BJ (cell line): Measurements from ENCODE around the gene JPT2. TPM values are rescaled to one million over a fixed set of nuclear protein-coding genes. Genes with fewer than 3 reads are reported as not detected.

ENCODE experiments used
- CTCF ChIA-PET: fragments of 350-600 bp; formaldehyde crosslinking; extraction: SDS; loops from one replicate; lab custom pipeline; 2021; ENCODE audit warnings: antibody characterized with exemption, inconsistent platforms; lab: Yijun Ruan, JAX
- POLR2A ChIA-PET: fragments of 300-600 bp; sonication (Branson Sonifier 250); formaldehyde crosslinking; extraction: SDS; loops from one replicate; lab custom pipeline; 2021; ENCODE audit warnings: antibody characterized with exemption; lab: Charles Lee
- DNase-seq: peaks from one replicate; pipeline ENCODE4 v3.0.0-alpha.2; 2011; ENCODE audit warnings: low read depth
- H3K27me3 ChIP-seq: 2 replicates; pipeline ENCODE4 v1.6.0; 2011; ENCODE audit warnings: low read length; ENCODE audit not compliant: control insufficient read depth, insufficient read depth
- H3K36me3 ChIP-seq: 2 replicates; pipeline ENCODE4 v1.5.1; 2011; ENCODE audit warnings: low read length; ENCODE audit not compliant: control insufficient read depth, insufficient read depth
- H3K4me3 ChIP-seq: 2 replicates; pipeline ENCODE4 v1.5.1; 2011; ENCODE audit warnings: low read depth, mild to moderate bottlenecking, control low read depth, low read length
- polyA plus RNA-seq: library from polyadenylated mRNA; depleted of rRNA; stranded (reverse); fragments of >200 nt; gene quantifications from 2 replicates; pipeline ENCODE4 v1.2.3, GENCODE V29; 2011
- TF ChIP-seq, protein P1 (sequence below): IDR thresholded peaks from 2 replicates; pipeline ENCODE4 v1.5.1; 2011; ENCODE audit warnings: low read depth, mild to moderate bottlenecking, control low read depth, inconsistent platforms, low read length, moderate library complexity; ENCODE audit not compliant: insufficient read depth

JPT2 gene
- polyA plus RNA-seq, 1 experiment: 46.2 TPM

DNA sequence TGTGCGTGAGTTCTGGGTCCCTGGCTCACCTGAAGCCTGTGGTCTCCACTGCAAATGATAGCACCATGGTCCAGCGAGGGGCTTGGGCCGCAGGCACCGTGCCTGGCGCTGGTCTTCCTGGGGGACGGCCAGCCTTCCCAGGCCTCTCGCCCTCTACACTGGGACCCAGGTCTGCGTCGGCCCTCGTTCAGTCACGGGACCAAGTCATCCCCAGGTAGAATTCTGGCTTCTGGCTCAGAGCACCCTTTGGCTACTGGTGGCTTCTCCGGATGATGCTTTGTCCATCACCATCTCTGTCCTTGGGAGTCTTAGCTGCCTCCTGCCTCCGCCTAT lies 45.5 kb upstream of the JPT2 start:
- no peaks in the 10 kb centered on the region for H3K27me3 ChIP-seq
- TF ChIP-seq, protein P1, sequence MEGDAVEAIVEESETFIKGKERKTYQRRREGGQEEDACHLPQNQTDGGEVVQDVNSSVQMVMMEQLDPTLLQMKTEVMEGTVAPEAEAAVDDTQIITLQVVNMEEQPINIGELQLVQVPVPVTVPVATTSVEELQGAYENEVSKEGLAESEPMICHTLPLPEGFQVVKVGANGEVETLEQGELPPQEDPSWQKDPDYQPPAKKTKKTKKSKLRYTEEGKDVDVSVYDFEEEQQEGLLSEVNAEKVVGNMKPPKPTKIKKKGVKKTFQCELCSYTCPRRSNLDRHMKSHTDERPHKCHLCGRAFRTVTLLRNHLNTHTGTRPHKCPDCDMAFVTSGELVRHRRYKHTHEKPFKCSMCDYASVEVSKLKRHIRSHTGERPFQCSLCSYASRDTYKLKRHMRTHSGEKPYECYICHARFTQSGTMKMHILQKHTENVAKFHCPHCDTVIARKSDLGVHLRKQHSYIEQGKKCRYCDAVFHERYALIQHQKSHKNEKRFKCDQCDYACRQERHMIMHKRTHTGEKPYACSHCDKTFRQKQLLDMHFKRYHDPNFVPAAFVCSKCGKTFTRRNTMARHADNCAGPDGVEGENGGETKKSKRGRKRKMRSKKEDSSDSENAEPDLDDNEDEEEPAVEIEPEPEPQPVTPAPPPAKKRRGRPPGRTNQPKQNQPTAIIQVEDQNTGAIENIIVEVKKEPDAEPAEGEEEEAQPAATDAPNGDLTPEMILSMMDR: no peak
- DNase-seq: no peak
- H3K4me3 ChIP-seq: no peak overlapping the region
- peaks cover 35% of the 10 kb centered on the region for H3K36me3 ChIP-seq
- ChIA-PET POLR2A (no interaction called here), CTCF (no interaction called here)

DNA sequence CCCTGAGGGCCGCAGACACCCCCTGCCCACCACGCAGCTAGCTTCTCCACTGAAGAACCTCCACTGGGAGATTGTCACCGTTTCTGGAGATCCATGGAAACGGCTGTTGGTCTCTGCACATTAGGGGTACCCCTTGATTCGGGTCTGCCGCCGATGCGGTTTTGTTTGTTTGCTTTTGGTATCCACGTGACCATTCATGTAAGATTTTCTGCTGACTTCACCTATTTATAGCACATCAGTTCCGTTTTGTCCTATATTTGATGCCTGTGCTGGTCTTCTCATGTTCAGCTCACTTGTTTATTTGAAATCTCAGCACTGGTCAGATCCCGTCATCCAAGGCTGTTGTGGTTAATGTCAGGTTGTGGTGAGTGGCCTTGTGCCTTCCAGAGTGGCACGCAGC lies 44.8 kb upstream of the JPT2 start:
- DNase-seq: no peak
- no peak overlapping the region for H3K4me3 ChIP-seq
- H3K27me3 ChIP-seq: no peaks in the 10 kb centered on the region
- H3K36me3 ChIP-seq: peaks cover 35% of the 10 kb centered on the region
- POLR2A ChIA-PET: no interaction called here
- TF ChIP-seq, protein P1: no peak
- CTCF ChIA-PET: no interaction called here

DNA sequence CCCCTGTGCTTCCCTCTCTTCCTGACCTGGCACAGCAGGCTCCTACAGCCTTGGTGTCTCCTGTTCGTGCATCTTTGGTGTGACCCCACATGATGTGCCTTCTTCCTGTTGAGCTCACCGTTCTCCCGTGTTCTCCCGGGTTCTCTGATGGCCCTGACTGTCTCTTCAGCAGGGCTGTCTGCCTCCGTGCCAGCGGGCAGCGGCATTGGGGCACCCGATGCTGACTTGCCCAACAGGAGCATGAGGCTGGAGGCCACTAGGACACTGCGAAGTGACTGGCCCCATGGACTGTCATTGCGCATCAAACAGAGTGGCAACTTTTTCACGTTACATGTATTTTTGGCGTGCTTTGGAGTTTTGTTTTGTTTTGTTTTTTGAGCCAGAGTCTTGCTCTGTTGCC lies 43.5 kb upstream of the JPT2 start:
- TF ChIP-seq, protein P1: no peak
- ChIA-PET CTCF (interaction anchor here (1.4 kb wide), 1 partner anchor 71 kb away, joined by 4 read pairs; the partner anchor contains the start of gene MAPK8IP3), POLR2A (no interaction called here)
- Histone ChIP-seq H3K36me3 (peaks cover 35% of the 10 kb centered on the region), H3K27me3 (no peaks in the 10 kb centered on the region), H3K4me3 (no peak overlapping the region)
- no peak for DNase-seq

DNA sequence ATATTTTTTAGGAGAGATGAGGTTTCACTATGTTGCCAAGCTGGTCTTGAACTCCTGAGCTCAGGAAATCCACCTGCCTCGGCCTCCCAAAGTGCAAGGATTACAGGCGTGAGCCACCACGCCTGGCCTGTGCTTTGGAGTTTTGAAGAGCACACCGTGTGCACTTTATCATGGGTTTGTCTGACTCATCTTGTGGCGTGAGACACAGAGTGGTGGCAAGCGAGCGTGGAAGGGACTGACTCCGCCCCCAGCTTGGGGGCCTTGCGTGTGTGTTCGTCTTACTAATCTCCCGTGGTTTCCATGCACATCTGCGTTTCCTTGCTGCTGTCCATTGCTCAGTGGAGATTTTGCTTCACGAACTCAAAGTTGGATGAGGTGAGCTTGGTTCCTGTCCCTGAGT lies 43.0 kb upstream of the JPT2 start:
- ChIA-PET POLR2A (no interaction called here), CTCF (interaction anchor here (1.4 kb wide), 1 partner anchor 71 kb away, joined by 4 read pairs; the partner anchor contains the start of gene MAPK8IP3)
- DNase-seq: no peak
- Histone ChIP-seq H3K36me3 (peaks cover 34% of the 10 kb centered on the region), H3K4me3 (no peak overlapping the region), H3K27me3 (no peaks in the 10 kb centered on the region)
- TF ChIP-seq, protein P1: no peak

DNA sequence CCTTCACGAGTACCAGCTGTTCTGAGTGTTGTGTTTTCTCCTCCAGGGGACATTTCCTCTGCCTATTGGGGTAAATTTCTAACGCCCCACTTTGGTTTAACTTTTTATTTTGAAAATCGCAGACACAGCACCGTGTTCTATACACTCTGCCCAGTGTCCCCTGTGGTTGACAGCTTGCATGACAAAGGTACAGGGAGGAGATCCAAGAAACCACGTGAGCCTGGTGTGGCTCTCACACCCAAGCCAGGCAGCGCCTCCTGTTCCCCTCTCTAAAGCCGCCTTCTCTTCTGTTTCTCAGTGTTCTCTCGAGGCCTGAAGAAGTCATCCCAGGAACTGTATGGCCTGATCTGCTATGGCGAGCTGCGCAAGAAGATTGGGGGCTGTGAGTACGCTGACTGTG lies 40.6 kb upstream of the JPT2 start:
- DNase-seq: no peak
- CTCF ChIA-PET: no interaction called here
- POLR2A ChIA-PET: no interaction called here
- H3K36me3 ChIP-seq: peaks cover 43% of the 10 kb centered on the region
- TF ChIP-seq, protein P1: no peak
- no peaks in the 10 kb centered on the region for H3K27me3 ChIP-seq
- H3K4me3 ChIP-seq: no peak overlapping the region
